Anterior cingulate cortex (tissue), 58 donors: ENCODE results near the gene ARID3B.

ENCODE experiments used
- DNase-seq, 58 donors: peaks; one replicate each; lab custom pipeline; 2025; lab: John Stamatoyannopoulos, UW

ARID3B gene

GRCh38 chr15:74632601-74633000 lies 91.6 kb downstream of the ARID3B start:
- no peak for DNase-seq

DNA sequence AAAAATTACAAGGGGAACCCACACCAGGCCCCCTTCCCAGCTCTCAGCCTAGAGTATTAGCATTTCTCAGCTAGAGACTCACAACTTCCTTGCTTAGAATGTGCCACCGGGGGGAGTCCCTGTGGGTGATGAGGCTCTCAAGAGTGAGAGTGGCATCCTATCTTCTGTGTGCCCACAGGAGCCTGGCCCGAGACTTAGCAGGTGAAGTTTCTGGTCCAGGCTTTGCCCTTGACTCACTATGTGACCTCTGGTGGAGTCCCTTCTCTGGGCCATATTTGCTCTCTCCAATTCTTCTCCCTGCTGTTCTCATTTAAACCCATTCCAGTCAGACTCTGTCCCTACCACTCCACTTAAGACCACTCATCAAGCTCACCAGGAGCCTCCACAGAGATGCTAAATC lies 92.8 kb downstream of the ARID3B start:
- DNase-seq, result no peak

DNA sequence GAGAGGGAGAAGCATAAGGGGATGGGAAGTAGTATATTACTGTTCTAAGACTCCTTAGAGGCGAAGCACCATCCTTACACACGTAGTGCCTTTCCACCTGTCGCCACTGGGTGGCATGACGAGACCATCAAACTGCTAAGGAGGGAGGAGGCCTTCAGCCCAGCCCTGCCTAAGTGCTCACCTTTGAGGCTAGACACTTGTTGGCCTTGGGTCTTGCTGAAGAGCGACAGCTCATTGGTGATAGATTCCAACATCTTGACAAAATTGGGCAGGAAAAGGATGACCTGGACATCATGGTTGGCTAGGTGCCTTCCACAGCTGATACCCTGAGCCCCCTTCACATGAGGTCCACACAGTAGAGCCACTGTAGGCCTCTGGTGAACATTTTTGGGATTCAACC lies 94.2 kb downstream of the ARID3B start:
- peak in 38 of 58 donors; percentile 6 to 80 (median 41) for DNase-seq

GRCh38 chr15:74636984-74637383 lies 96.0 kb downstream of the ARID3B start:
- DNase-seq, result no peak

GRCh38 chr15:74641151-74641550 lies 100.1 kb downstream of the ARID3B start:
- no peak for DNase-seq

DNA sequence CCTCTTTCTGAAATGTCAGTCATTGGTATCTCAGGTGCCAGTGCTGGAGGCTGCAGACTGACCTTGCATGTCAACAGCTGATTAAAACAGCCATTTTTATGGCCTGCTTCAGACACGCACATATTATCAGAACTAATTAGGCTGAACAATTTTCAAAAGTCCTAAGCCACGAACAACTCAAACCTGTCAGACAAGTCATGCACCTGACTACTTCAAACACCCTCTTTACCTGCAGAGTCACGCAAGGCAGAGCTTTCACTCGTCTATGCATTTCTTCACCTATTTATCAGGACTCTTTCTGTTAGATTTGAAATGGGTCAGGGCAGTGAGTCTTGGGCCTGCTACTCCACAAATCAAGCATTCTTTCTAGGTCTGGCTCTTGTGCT lies 101.3 kb downstream of the ARID3B start:
- DNase-seq, result no peak

DNA sequence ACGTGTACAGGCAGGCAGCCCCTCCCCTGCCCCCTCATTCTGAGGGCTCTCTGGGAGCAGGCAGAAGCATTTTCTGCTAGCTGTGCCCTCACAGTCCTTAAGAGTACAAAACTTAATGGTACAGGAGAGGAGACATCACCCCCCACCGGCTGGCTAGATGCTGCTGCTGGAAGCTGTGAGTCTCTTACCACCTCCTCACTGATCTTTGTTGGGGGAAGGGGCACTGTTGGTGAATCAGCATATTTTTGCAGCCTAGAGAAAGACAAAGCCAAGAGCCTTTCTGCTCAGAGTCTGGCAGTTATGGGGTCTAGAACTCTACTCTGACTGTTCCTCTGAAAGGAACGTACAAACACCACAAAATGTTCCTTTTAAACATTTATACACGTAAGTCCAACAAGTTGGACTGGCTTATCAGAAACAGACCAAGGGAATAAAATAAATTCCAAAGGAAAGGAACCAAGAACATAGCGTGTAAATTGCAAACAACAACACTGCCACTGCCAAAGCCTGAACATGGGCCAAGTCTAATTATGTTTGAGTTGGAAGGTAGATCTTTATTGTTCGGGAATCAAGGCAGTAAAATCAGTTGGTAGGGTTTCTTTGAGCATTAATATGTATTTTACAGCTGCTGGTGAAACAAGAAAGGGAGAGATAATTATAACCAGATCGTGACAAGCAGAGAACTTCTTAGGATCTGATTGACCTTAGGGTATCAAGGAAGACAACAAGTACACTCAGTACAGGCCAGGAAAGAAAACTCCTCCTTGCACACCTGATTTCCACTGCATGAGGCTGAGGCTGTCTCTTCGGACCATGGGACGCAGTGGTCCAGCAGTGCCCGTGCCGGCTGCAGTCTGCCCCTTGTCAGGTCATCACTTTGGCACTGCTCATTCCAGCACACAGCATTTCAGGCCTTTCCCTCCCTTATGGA lies 102.0 kb downstream of the ARID3B start:
- peak in 3 of 58 donors; percentile 12 to 24 (median 19) for DNase-seq

GRCh38 chr15:74643665-74644204 lies 102.7 kb downstream of the ARID3B start:
- no peak for DNase-seq

DNA sequence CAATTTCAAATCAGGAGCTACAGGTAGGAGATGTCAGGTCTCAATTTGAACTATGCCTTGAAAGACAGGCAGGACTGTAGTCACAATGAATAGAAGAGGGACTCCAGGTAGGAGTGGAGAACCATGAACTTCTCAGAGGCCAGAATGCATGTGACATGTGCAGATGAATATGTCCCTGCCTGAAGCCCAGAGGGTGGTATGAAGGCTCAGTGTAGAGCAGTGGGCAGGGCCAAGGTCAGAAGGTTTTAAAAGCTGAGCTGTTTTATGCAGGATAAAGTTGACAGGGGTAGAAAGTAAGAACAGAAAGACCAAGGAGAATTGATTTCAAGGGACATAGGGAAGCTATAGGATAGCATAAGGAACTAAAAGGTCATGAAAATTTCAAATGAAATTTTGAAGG lies 105.5 kb downstream of the ARID3B start:
- DNase-seq, result no peak
